K562 (cell line): ENCODE measurements around the gene LDLRAD3.

ENCODE experiments used
- BRF1 ChIP-seq: IDR thresholded peaks from 3 replicates; pipeline ENCODE4 v1.6.1; 2011; ENCODE audit warnings: borderline replicate concordance, mild to moderate bottlenecking; ENCODE audit not compliant: insufficient read length; ENCODE audit errors: extremely low read depth
- ETV6 ChIP-seq, 3 experiments: fragments of 150-350 bp in 1 of 3; sonication (generic) in 1 of 3; formaldehyde crosslinking in 1 of 3; IDR thresholded peaks; 2 replicates each; pipeline versions ENCODE4 v1.6.1 to v1.8.0; 2014 to 2022; ENCODE audit warnings: borderline replicate concordance in 2 of 3, low read depth in 2 of 3, antibody characterized with exemption in 1 of 3, low read length in 1 of 3, mild to moderate bottlenecking in 1 of 3, missing genetic modification reagents in 1 of 3
- MECOM ChIP-seq: fragments of 250-450 bp; sonication (Bioruptor Pico); IDR thresholded peaks from 2 replicates; pipeline ENCODE4 v1.8.0; 2022; ENCODE audit warnings: inconsistent platforms
- MTA3 ChIP-seq: fragments of 450-650 bp; formaldehyde crosslinking; IDR thresholded peaks from 2 replicates; pipeline ENCODE4 v1.6.1; 2017; ENCODE audit warnings: mild to moderate bottlenecking, borderline replicate concordance
- THRB ChIP-seq: fragments of 450-650 bp; formaldehyde crosslinking; conservative IDR thresholded peaks from 2 replicates; pipeline ENCODE4 v1.4.0; 2022; ENCODE audit warnings: mild to moderate bottlenecking, missing genetic modification characterization
- TF ChIP-seq, protein P1 (sequence below): fragments of 250-450 bp; sonication (Bioruptor Pico); IDR thresholded peaks from 2 replicates; pipeline ENCODE4 v1.5.0; 2020; ENCODE audit warnings: mild to moderate bottlenecking, borderline replicate concordance

DNA sequence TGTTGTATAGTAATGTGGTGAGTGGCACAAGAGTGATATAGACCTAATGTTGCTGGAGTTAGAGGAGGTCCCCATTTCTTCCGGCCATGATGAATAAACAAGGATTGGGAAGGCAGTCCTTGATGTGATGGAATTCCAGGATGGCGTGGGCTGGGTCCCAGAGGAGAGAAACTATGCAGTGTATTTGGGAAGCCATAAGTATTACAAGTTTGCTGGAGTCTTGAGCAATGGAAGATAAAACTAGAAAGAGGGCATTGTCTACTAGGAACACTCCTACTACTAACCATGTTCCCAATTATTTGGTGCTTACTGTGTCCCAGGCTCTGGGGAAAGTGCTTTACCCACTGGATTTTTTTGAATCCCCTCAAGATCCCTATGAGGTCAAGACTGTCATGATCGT, 20.0 kb downstream of the LDLRAD3 start:
- TF ChIP-seq ETV6 (IDR thresholded peaks at IDR 0.05; ENCODE audit: borderline replicate concordance in 1 of 2, low read depth in 2 of 2, low read length in 1 of 2) (no peak), ETV6 (CRISPR knock-in tag; IDR thresholded peaks at IDR 0.05; ENCODE audit: borderline replicate concordance) (no peak), MTA3 (no peak), BRF1 (no peak), THRB (no peak), MECOM (CRISPR knock-in tag) (no peak)
- TF ChIP-seq, protein P1, sequence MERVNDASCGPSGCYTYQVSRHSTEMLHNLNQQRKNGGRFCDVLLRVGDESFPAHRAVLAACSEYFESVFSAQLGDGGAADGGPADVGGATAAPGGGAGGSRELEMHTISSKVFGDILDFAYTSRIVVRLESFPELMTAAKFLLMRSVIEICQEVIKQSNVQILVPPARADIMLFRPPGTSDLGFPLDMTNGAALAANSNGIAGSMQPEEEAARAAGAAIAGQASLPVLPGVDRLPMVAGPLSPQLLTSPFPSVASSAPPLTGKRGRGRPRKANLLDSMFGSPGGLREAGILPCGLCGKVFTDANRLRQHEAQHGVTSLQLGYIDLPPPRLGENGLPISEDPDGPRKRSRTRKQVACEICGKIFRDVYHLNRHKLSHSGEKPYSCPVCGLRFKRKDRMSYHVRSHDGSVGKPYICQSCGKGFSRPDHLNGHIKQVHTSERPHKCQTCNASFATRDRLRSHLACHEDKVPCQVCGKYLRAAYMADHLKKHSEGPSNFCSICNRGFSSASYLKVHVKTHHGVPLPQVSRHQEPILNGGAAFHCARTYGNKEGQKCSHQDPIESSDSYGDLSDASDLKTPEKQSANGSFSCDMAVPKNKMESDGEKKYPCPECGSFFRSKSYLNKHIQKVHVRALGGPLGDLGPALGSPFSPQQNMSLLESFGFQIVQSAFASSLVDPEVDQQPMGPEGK (CRISPR knock-in tag) = no peak
